Dendritic cell treated with granulocyte-macrophage colony-stimulating factor and Interleukin-4, amounts not matched to agents 40 ng/mL and 50 ng/mL, for 4 days (primary cell): ENCODE data around the gene KIRREL3.

Source experiments
- H3K27ac Mint-ChIP-seq: one replicate; pipeline ENCODE4 v1.8.0; 2022; ENCODE audit warnings: mild to moderate bottlenecking, mixed read lengths
- H3K27me3 Mint-ChIP-seq: one replicate; pipeline ENCODE4 v1.8.0; 2022; ENCODE audit warnings: mild to moderate bottlenecking, mixed read lengths
- H3K36me3 Mint-ChIP-seq: one replicate; pipeline ENCODE4 v1.8.0; 2022; ENCODE audit warnings: low read depth, mixed read lengths
- H3K4me1 Mint-ChIP-seq: one replicate; pipeline ENCODE4 v1.8.0; 2022; ENCODE audit warnings: low read depth, mixed read lengths
- H3K4me3 Mint-ChIP-seq: one replicate; pipeline ENCODE4 v1.8.0; 2022; ENCODE audit warnings: mild to moderate bottlenecking, moderate library complexity, mixed read lengths
- H3K9me3 Mint-ChIP-seq: one replicate; pipeline ENCODE4 v1.8.0; 2022; ENCODE audit warnings: mixed read lengths
- intact Hi-C: fragments of 100-400 bp; cut with micrococcal nuclease; formaldehyde crosslinking; loops from one replicate; pipeline ENCODE4 v1.15.0; 2022

The KIRREL3 gene

GRCh38 chr11:126718276-126718675 lies 282.3 kb downstream of the KIRREL3 start:
- no peak overlapping the region for H3K27ac Mint-ChIP-seq
- no peaks in the 10 kb centered on the region for H3K36me3 Mint-ChIP-seq
- intact Hi-C loops, result loop anchor here (5.0 kb wide), 1 partner anchor 274 kb away; no protein-coding TSS in a partner anchor
- peaks cover 6% of the 10 kb centered on the region for H3K27me3 Mint-ChIP-seq
- no peak overlapping the region for H3K4me3 Mint-ChIP-seq
- H3K4me1 Mint-ChIP-seq, result no peaks in the 10 kb centered on the region
- no peaks in the 10 kb centered on the region for H3K9me3 Mint-ChIP-seq

DNA sequence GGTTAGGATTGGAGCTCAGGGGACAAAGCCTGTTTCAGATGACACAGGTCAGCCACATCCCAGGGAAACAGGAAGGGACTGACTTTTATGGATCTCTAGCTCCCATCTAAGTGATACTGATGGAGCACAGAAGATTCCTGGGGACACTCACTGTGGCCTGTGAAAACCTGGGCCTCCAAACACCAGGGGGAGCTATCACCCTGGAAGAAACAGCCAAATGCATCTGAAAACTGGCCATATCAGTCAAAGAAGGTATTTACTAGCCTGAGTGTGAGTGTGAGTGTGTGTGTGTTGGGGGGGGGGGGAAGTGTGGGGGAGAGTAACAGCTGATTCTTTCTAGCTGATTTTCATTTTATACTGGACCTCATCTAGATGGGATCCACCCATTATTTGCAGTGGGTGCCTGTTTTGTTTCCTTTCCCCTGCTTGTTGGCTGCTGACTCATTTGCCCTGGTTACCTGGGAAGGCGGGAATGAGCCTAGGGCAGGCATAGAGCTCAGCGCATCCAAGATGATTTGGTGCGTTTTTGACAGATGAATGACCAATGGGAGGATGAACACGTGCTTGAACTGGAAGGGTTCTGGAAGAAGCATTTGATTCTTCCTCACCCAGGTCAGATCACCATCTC lies 284.0 kb downstream of the KIRREL3 start:
- intact Hi-C loops, result loop anchor here (5.0 kb wide), 1 partner anchor 276 kb away; no protein-coding TSS in a partner anchor
- H3K27ac Mint-ChIP-seq, result no peak overlapping the region
- H3K4me1 Mint-ChIP-seq, result no peaks in the 10 kb centered on the region
- H3K36me3 Mint-ChIP-seq, result no peaks in the 10 kb centered on the region
- H3K4me3 Mint-ChIP-seq, result no peak overlapping the region
- H3K9me3 Mint-ChIP-seq, result no peaks in the 10 kb centered on the region
- peaks cover 16% of the 10 kb centered on the region for H3K27me3 Mint-ChIP-seq

DNA sequence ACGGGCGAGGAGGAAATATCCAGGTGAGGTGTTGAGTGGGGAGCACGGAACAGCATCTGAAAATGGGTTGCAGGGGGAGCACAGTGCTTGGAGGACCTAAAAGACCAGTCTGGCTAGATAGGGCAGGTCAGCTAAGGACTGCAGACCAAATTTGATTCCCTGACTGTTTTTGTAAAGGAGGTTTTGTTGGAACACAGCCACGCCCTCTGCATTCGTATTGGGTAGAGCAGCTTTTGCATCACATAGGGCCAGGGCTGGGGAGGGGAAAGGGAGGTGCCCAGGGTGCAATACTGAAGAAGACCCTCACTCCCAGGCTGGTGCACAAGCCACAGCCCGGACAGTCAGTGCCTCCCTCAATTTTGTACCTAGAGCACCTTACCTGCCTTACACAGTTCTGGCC lies 286.8 kb downstream of the KIRREL3 start:
- Mint-ChIP-seq H3K9me3 (no peaks in the 10 kb centered on the region), H3K4me3 (no peak overlapping the region), H3K27ac (no peak overlapping the region), H3K36me3 (no peaks in the 10 kb centered on the region), H3K4me1 (no peaks in the 10 kb centered on the region), H3K27me3 (peaks cover 25% of the 10 kb centered on the region)
- intact Hi-C loops, result no loop called here

GRCh38 chr11:126711977-126712625 lies 288.5 kb downstream of the KIRREL3 start:
- peaks cover 25% of the 10 kb centered on the region for H3K27me3 Mint-ChIP-seq

DNA sequence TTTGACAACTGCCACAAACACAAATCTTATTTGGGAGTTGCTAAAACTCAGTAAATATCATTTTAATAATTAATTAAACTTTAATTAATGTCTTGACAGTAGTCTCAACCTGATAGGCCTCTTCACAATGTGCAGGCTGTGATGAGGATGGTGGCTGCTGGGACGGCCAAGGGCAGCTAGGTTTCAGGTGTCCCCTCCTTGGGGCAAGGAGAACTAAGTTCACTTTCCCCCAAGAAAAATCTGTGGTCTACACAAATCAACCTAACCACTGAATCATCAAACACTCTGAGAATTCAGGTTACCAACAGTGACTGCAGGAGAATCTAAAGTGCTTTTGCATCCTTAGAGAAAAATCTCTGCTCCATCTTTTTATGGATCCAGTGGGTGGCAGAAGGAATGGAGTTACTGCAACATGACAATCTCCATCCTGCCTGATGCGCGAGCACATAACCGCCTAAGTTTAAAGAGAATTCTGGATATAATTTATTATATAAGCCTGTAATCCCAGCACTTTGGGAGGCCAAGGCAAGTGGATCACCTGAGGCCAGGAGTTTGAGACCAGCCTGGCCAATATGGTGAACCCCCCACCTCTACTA lies 289.7 kb downstream of the KIRREL3 start:
- no peak overlapping the region for H3K27ac Mint-ChIP-seq
- no peak overlapping the region for H3K4me3 Mint-ChIP-seq
- H3K27me3 Mint-ChIP-seq, result peaks cover 25% of the 10 kb centered on the region
- no peaks in the 10 kb centered on the region for H3K4me1 Mint-ChIP-seq
- no peaks in the 10 kb centered on the region for H3K36me3 Mint-ChIP-seq
- intact Hi-C loops, result no loop called here
- no peaks in the 10 kb centered on the region for H3K9me3 Mint-ChIP-seq

More at GRCh38 chr11:126711977-126712625, 288.5 kb downstream of the KIRREL3 start:
- H3K36me3 Mint-ChIP-seq, result no peaks in the 10 kb centered on the region
- no peaks in the 10 kb centered on the region for H3K9me3 Mint-ChIP-seq
- H3K27ac Mint-ChIP-seq, result no peak overlapping the region
- H3K4me3 Mint-ChIP-seq, result no peak overlapping the region
- intact Hi-C loops, result no loop called here
- no peaks in the 10 kb centered on the region for H3K4me1 Mint-ChIP-seq

GRCh38 chr11:126707498-126707897 lies 293.1 kb downstream of the KIRREL3 start:
- no peak overlapping the region for H3K27ac Mint-ChIP-seq
- no peaks in the 10 kb centered on the region for H3K4me1 Mint-ChIP-seq
- intact Hi-C loops, result no loop called here
- no peak overlapping the region for H3K4me3 Mint-ChIP-seq
- no peaks in the 10 kb centered on the region for H3K9me3 Mint-ChIP-seq
- no peaks in the 10 kb centered on the region for H3K36me3 Mint-ChIP-seq
- peaks cover 17% of the 10 kb centered on the region for H3K27me3 Mint-ChIP-seq

- no peaks in the 10 kb centered on the region for H3K4me1 Mint-ChIP-seq
- no peak overlapping the region for H3K27ac Mint-ChIP-seq
- H3K9me3 Mint-ChIP-seq, result no peaks in the 10 kb centered on the region
- H3K27me3 Mint-ChIP-seq, result peaks cover 1% of the 10 kb centered on the region
- H3K36me3 Mint-ChIP-seq, result no peaks in the 10 kb centered on the region
- H3K4me3 Mint-ChIP-seq, result no peak overlapping the region
- intact Hi-C loops, result no loop called here
Measured at GRCh38 chr11:126704096-126704495, 296.5 kb downstream of the KIRREL3 start.

DNA sequence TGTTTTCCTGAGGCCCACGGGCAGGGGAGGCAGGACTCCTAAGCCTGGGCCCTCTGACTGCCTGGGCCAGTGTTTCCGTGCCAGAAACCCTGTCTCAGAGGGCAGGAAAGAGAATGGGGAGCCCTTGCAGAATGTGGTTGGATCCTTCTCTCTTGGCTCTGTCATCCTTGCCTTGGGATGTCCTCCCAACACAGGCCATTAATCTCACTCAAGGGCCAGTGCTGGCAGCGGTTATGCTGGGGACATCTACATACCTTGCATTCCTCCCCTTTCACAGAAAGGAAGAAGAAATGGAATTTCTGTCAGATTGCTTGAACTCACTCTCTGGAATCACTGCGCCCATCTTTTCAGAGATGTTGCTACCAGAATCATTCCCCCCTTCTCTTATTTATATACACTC lies 296.9 kb downstream of the KIRREL3 start:
- intact Hi-C loops, result no loop called here
- H3K9me3 Mint-ChIP-seq, result no peaks in the 10 kb centered on the region
- no peaks in the 10 kb centered on the region for H3K27me3 Mint-ChIP-seq
- no peaks in the 10 kb centered on the region for H3K36me3 Mint-ChIP-seq
- no peak overlapping the region for H3K27ac Mint-ChIP-seq
- H3K4me3 Mint-ChIP-seq, result no peak overlapping the region
- no peaks in the 10 kb centered on the region for H3K4me1 Mint-ChIP-seq

- no peak overlapping the region for H3K27ac Mint-ChIP-seq
- no peaks in the 10 kb centered on the region for H3K27me3 Mint-ChIP-seq
- no peak overlapping the region for H3K4me3 Mint-ChIP-seq
- H3K9me3 Mint-ChIP-seq, result no peaks in the 10 kb centered on the region
- no peaks in the 10 kb centered on the region for H3K36me3 Mint-ChIP-seq
- H3K4me1 Mint-ChIP-seq, result no peaks in the 10 kb centered on the region
- intact Hi-C loops, result no loop called here
Measured at GRCh38 chr11:126702987-126703386, 297.6 kb downstream of the KIRREL3 start.

- Mint-ChIP-seq H3K4me1 (no peaks in the 10 kb centered on the region), H3K9me3 (no peaks in the 10 kb centered on the region), H3K27me3 (no peaks in the 10 kb centered on the region), H3K36me3 (no peaks in the 10 kb centered on the region), H3K4me3 (no peak overlapping the region), H3K27ac (no peak overlapping the region)
- intact Hi-C loops, result no loop called here
Measured at GRCh38 chr11:126702165-126702720, 298.3 kb downstream of the KIRREL3 start.

DNA sequence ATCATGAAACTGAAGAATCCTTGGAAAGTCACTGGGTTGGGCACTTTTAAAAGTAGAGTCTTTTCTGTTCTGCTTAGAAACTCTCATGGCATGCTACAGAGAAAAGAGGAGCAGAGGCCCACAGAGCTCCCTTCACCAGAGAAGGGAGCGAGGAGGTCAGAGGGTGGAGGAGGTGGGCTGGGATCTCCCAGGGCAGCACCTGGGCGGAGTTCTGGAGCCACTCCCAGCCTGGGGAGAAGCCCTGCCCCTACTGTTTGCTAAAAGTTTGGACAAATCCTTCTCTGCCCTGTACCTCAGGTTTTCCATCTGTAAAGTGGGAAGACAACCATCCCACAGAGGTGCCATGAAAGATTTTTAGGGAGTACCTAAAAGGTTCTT lies 299.1 kb downstream of the KIRREL3 start:
- no peaks in the 10 kb centered on the region for H3K36me3 Mint-ChIP-seq
- no peak overlapping the region for H3K27ac Mint-ChIP-seq
- H3K4me1 Mint-ChIP-seq, result no peaks in the 10 kb centered on the region
- H3K27me3 Mint-ChIP-seq, result no peaks in the 10 kb centered on the region
- H3K4me3 Mint-ChIP-seq, result no peak overlapping the region
- no peaks in the 10 kb centered on the region for H3K9me3 Mint-ChIP-seq
- intact Hi-C loops, result no loop called here

DNA sequence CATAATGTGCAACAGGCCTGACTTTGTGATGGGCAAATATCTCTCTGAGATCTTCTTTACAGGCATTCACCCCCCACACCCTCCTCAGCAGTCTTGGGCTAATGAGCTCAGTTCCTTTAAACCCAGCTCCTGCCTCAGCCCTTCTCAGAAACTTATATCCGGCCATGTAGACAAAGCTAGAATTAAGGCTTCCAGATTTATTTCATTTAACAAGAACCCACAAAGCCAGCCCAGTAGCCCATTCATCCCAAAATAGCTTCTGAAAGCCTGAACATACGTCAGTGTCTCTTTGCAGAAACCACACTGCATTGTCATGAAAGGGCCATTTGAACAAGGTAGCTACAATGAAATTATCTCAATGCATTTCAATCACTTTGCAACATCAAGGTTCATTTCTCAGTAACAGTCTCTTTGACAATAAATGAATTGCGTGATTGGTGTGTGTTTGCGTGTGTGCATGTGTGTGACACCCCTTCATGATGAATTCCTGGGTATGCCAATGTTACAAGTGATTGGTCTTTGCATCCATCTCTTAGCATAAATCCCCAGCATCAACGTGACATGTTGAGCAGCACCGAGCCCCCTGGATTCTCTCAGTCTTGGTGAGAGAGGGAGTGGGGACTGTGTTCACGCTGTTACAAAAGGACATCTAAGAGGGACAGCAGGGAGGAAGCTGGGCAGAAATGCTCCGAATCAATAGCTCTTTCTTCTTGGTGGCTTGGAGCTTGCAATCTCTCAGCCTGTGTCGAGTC lies 299.6 kb downstream of the KIRREL3 start:
- intact Hi-C loops, result no loop called here
- Mint-ChIP-seq H3K4me3 (no peak overlapping the region), H3K27ac (no peak overlapping the region), H3K9me3 (no peaks in the 10 kb centered on the region), H3K27me3 (no peaks in the 10 kb centered on the region), H3K4me1 (no peaks in the 10 kb centered on the region), H3K36me3 (no peaks in the 10 kb centered on the region)

DNA sequence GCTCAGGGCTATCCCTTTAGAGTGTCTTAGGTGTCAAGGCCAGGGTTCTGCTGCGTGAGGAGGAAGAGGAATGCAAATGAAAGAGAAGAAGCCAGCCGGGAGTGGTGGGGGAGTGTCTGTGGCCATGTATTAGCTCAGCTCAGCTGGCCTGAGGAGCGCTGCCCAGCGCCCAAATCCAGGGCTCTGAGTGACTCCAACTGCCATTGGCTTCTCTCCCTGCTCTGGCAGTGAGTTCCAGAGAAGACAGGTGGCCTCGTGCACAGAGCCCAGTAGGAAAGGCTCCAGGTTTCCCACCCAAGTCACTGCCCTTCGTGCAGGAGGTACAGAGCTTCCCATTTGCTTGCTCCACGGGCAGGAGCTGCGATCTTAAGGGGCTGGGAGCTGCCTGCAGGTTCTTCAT lies 302.0 kb downstream of the KIRREL3 start:
- no peaks in the 10 kb centered on the region for H3K4me1 Mint-ChIP-seq
- no peak overlapping the region for H3K27ac Mint-ChIP-seq
- H3K9me3 Mint-ChIP-seq, result no peaks in the 10 kb centered on the region
- no peaks in the 10 kb centered on the region for H3K27me3 Mint-ChIP-seq
- intact Hi-C loops, result no loop called here
- H3K4me3 Mint-ChIP-seq, result no peak overlapping the region
- no peaks in the 10 kb centered on the region for H3K36me3 Mint-ChIP-seq

- H3K4me3 Mint-ChIP-seq, result no peak overlapping the region
- H3K27ac Mint-ChIP-seq, result no peak overlapping the region
- intact Hi-C loops, result no loop called here
- no peaks in the 10 kb centered on the region for H3K9me3 Mint-ChIP-seq
- H3K4me1 Mint-ChIP-seq, result no peaks in the 10 kb centered on the region
- no peaks in the 10 kb centered on the region for H3K36me3 Mint-ChIP-seq
- H3K27me3 Mint-ChIP-seq, result no peaks in the 10 kb centered on the region
Measured at GRCh38 chr11:126697936-126698335, 302.6 kb downstream of the KIRREL3 start.
